ENCODE results near the gene CELSR1. TPM values are rescaled to one million over a fixed set of nuclear protein-coding genes. Genes with fewer than 3 reads are reported as not detected.

CELSR1 gene
- total RNA-seq, 2 donors from 2014 or later = 24.2 to 38.2 TPM

DNA sequence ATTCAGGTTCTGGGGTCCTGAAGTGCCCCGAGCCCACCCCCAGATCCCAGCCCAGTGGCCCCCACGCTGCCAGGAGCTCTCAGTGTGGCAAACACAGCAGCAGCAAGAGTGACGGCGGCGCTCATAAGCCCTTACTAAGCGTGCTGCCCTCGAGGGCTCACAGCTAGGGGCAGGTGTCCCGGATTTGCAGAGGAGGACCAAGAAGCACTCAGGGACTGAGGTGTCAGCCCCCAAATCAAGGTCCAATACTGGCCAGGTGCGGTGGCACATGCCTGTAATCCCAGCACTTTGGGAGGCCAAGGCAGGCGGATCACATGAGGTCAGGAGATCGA lies 25.4 kb downstream of the CELSR1 start:
- Histone ChIP-seq H3K4me3 (no peak overlapping the region), H3K27me3 (replicated peaks; ENCODE audit: insufficient read depth) (no peaks in the 10 kb centered on the region), H3K36me3 (no peaks in the 10 kb centered on the region), H3K4me1 (replicated peaks) (no peaks in the 10 kb centered on the region), H3K27ac (no peak overlapping the region), H3K9me3 (no peaks in the 10 kb centered on the region)
- 85% methylated on average over 11 of the region's 11 CpGs for WGBS
- intact Hi-C loops (cut with DNase I) = no loop called here
- TF ChIP-seq POLR2A (IDR thresholded peaks at IDR 0.05) = no peak
- no peak for TF ChIP-seq POLR2AphosphoS5 (IDR thresholded peaks at IDR 0.05)
- TF ChIP-seq, protein P1, sequence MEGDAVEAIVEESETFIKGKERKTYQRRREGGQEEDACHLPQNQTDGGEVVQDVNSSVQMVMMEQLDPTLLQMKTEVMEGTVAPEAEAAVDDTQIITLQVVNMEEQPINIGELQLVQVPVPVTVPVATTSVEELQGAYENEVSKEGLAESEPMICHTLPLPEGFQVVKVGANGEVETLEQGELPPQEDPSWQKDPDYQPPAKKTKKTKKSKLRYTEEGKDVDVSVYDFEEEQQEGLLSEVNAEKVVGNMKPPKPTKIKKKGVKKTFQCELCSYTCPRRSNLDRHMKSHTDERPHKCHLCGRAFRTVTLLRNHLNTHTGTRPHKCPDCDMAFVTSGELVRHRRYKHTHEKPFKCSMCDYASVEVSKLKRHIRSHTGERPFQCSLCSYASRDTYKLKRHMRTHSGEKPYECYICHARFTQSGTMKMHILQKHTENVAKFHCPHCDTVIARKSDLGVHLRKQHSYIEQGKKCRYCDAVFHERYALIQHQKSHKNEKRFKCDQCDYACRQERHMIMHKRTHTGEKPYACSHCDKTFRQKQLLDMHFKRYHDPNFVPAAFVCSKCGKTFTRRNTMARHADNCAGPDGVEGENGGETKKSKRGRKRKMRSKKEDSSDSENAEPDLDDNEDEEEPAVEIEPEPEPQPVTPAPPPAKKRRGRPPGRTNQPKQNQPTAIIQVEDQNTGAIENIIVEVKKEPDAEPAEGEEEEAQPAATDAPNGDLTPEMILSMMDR (IDR thresholded peaks at IDR 0.05) = no peak
- DNase-seq (ENCODE audit: low spot score) = no peak

DNA sequence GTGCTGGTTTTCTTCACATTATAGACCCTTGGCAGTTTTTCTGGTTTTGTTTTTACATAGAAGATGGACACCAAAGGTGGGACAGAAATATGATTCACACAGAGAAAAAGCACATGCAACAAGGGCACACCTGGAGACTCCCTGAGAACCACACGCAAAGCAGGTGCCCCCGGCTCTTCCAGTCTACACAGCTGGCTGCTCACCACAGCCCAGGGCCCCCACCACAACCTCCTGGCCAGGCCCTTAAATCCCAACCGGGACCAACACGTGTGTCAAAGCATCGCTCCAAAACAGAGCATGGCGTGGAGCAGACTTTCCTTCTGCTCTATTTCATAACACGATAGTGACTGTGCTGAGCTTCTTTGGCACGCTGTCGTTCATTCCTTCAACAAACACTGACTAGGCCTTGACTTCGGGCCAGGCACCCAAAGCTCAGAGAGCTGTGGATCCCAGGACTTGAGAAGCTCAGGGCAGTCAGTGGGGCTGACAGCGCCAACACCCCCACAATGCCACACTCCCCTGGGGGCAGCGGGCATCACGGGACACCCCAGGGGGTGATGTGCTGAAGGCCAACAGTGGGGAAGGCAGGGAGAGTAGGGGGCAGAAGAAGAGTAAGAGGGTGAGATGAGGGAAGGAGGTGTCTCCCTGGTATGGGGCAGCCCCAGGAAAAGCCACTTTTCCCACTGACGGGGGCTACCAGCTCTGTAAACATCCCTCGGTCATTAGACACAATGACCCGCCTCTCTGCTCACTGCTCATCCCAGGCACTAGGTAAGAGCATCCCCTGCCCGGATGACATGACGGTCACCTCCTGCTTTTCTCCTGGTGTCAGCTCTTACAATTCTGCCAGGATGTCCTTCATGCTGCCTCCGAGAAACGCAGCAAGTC lies 26.0 kb downstream of the CELSR1 start:
- H3K9me3 ChIP-seq = no peaks in the 10 kb centered on the region
- H3K36me3 ChIP-seq = no peaks in the 10 kb centered on the region
- intact Hi-C loops (cut with DNase I) = no loop called here
- no peak for DNase-seq (ENCODE audit: low spot score)
- H3K4me1 ChIP-seq (replicated peaks) = no peaks in the 10 kb centered on the region
- no peak overlapping the region for H3K27ac ChIP-seq
- WGBS = 89% methylated on average over 20 of the region's 20 CpGs
- no peak overlapping the region for H3K4me3 ChIP-seq
- no peaks in the 10 kb centered on the region for H3K27me3 ChIP-seq (replicated peaks; ENCODE audit: insufficient read depth)
- TF ChIP-seq, protein P1 (IDR thresholded peaks at IDR 0.05) = no peak
- no peak for TF ChIP-seq POLR2A (IDR thresholded peaks at IDR 0.05)
- no peak for TF ChIP-seq POLR2AphosphoS5 (IDR thresholded peaks at IDR 0.05)

DNA sequence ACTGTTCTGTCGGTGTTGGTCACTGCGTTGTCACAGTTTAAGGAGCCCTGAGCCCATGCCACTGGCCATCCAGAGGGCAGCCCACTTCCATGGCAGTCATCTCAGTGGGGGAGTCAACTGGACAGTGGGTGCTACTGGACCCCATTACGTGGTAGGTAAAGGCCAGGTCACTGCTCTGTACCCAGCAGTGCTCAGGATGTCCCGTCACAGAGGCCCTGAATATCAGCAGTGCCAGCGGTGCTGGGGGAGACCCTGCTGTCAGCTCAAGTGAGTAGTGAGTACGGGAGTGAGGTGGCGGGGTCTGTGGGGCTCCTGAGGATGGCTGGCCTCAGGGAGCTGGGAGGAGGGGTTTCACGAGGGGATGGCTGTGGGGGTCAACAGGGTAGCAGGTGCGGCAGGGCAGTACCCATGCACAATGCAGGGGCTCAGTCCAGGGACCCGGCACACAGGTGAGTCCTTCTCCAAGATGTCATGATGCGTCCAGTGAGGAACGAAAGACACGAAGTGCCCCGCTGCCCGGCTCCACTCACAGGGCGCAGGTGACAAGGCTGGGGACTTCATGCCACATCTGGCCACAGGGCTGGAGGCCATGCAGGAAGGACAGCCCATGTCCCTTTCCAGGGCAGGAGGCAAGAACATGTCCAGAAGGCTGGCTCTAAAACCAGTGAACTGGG lies 27.9 kb downstream of the CELSR1 start:
- H3K36me3 ChIP-seq = no peaks in the 10 kb centered on the region
- H3K27ac ChIP-seq = no peak overlapping the region
- H3K4me1 ChIP-seq (replicated peaks) = no peaks in the 10 kb centered on the region
- no peaks in the 10 kb centered on the region for H3K9me3 ChIP-seq
- DNase-seq (ENCODE audit: low spot score) = no peak
- TF ChIP-seq POLR2A (IDR thresholded peaks at IDR 0.05) (no peak), POLR2AphosphoS5 (IDR thresholded peaks at IDR 0.05) (no peak)
- TF ChIP-seq, protein P1 (IDR thresholded peaks at IDR 0.05) = no peak
- intact Hi-C loops (cut with DNase I) = no loop called here
- H3K4me3 ChIP-seq = no peak overlapping the region
- no peaks in the 10 kb centered on the region for H3K27me3 ChIP-seq (replicated peaks; ENCODE audit: insufficient read depth)
- WGBS = 88% methylated on average over 16 of the region's 16 CpGs

DNA sequence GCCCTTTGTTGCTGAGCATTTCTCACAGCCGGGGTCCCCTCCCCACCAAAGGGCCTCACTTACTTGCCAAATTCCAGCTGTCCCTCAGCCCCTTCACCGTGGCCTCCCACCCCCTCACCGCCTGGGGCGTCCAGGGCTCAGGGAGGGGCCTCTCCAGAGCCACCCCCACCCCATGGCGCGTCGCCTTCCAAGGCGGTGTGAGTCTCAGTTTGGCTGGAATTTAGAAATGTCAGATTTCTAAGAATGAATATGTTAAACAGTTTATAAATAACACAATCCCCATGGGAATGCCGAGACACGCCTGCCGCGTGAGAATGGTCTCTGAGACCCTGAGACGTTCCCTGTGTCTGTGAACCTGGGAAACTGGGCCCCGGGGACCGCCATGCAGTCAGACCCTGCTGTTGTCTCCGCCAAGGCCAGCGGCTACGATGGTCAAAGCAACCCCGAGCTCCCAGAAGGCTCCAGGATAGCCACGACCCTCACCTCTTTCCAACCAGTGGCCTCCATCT lies 28.9 kb downstream of the CELSR1 start:
- Histone ChIP-seq H3K4me1 (replicated peaks) (no peaks in the 10 kb centered on the region), H3K4me3 (no peak overlapping the region), H3K27me3 (replicated peaks; ENCODE audit: insufficient read depth) (no peaks in the 10 kb centered on the region), H3K9me3 (no peaks in the 10 kb centered on the region), H3K36me3 (no peaks in the 10 kb centered on the region), H3K27ac (no peak overlapping the region)
- no peak for TF ChIP-seq POLR2A (IDR thresholded peaks at IDR 0.05)
- TF ChIP-seq POLR2AphosphoS5 (IDR thresholded peaks at IDR 0.05) = no peak
- TF ChIP-seq, protein P1 (IDR thresholded peaks at IDR 0.05) = no peak
- 71% methylated on average over 20 of the region's 20 CpGs for WGBS
- DNase-seq (ENCODE audit: low spot score) = no peak
- intact Hi-C loops (cut with DNase I) = no loop called here
